Activated B cell treated with CpG ODN at 0.5 μM for 24 hours (primary cell): Measurements from ENCODE around the gene FUBP1. TPM values are rescaled to one million over a fixed set of nuclear protein-coding genes. Genes with fewer than 3 reads are reported as not detected.

Source experiments
- ATAC-seq: fragments of 200-7000 bp; cut with Tn5 transposase; one replicate; pipeline ENCODE4 v1.10.0; 2021; ENCODE audit warnings: low read depth, mild to moderate bottlenecking, moderate library complexity
- CTCF ChIA-PET: fragments of 350-600 bp; sonication (Branson Sonifier 250); formaldehyde crosslinking; loops from one replicate; lab custom pipeline; 2021; ENCODE audit warnings: antibody characterized with exemption; lab: Charles Lee
- POLR2A ChIA-PET: fragments of 350-600 bp; sonication (Branson Sonifier 250); formaldehyde crosslinking; loops from one replicate; lab custom pipeline; 2021; ENCODE audit warnings: antibody characterized with exemption; lab: Charles Lee
- DNase-seq: peaks from one replicate; pipeline ENCODE4 v3.0.0; 2022
- H3K27ac Mint-ChIP-seq: one replicate; pipeline ENCODE4 v1.8.0; 2020; ENCODE audit warnings: mixed read lengths
- H3K27me3 Mint-ChIP-seq: one replicate; pipeline ENCODE4 v1.8.0; 2021; ENCODE audit warnings: mixed read lengths
- H3K36me3 Mint-ChIP-seq: one replicate; pipeline ENCODE4 v1.8.0; 2021; ENCODE audit warnings: low read depth, mixed read lengths
- H3K4me1 Mint-ChIP-seq: one replicate; pipeline ENCODE4 v1.8.0; 2021; ENCODE audit warnings: mixed read lengths
- H3K4me3 Mint-ChIP-seq: one replicate; pipeline ENCODE4 v1.8.0; 2020; ENCODE audit warnings: mild to moderate bottlenecking, mixed read lengths
- H3K9me3 Mint-ChIP-seq: one replicate; pipeline ENCODE4 v1.8.0; 2020; ENCODE audit warnings: mixed read lengths
- intact Hi-C: fragments of 100-400 bp; cut with micrococcal nuclease; formaldehyde crosslinking; loops from one replicate; pipeline ENCODE4 v1.15.1; 2024
- total RNA-seq: library from RNA; stranded (reverse); gene quantifications from 2 replicates; pipeline ENCODE4 v1.2.3, GENCODE V29; 2022
- TF ChIP-seq, protein P1 (sequence below): fragments of 200-600 bp; IDR thresholded peaks from one replicate; pipeline ENCODE4 v1.8.0; 2022; ENCODE audit warnings: antibody characterized with exemption, mild to moderate bottlenecking

FUBP1 gene
- total RNA-seq, 1 donor from 2014 or later: 282 TPM

DNA sequence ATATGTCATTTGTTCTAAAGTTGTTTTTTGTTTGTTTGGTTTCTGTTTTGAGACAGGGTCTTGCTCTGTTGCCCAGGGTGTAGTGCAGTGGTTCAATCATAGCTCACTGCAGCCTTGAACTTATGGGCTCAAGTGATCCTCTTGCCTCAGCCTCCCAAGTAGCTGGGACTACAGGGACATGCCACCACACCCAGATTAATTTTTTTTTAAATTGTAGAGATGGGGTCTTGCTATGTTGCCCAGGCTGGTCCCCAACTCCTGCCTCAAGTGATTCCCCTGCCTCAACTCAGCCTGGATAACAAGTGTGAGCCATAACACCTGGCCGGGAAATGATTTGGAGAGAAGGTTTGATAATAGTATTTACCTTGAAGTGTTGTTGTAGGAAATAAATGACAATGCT lies 72.2 kb downstream of the FUBP1 start:
- POLR2A ChIA-PET: no interaction called here
- no peak for DNase-seq
- H3K9me3 Mint-ChIP-seq: no peaks in the 10 kb centered on the region
- no peak overlapping the region for H3K4me3 Mint-ChIP-seq
- H3K27ac Mint-ChIP-seq: no peak overlapping the region
- peaks cover 2% of the 10 kb centered on the region for H3K27me3 Mint-ChIP-seq
- TF ChIP-seq, protein P1, sequence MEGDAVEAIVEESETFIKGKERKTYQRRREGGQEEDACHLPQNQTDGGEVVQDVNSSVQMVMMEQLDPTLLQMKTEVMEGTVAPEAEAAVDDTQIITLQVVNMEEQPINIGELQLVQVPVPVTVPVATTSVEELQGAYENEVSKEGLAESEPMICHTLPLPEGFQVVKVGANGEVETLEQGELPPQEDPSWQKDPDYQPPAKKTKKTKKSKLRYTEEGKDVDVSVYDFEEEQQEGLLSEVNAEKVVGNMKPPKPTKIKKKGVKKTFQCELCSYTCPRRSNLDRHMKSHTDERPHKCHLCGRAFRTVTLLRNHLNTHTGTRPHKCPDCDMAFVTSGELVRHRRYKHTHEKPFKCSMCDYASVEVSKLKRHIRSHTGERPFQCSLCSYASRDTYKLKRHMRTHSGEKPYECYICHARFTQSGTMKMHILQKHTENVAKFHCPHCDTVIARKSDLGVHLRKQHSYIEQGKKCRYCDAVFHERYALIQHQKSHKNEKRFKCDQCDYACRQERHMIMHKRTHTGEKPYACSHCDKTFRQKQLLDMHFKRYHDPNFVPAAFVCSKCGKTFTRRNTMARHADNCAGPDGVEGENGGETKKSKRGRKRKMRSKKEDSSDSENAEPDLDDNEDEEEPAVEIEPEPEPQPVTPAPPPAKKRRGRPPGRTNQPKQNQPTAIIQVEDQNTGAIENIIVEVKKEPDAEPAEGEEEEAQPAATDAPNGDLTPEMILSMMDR: no peak
- H3K36me3 Mint-ChIP-seq: no peaks in the 10 kb centered on the region
- ATAC-seq: no peak
- intact Hi-C loops: loop anchor here (10.0 kb wide), 1 partner anchor 1912 kb away; no protein-coding TSS in a partner anchor
- CTCF ChIA-PET: no interaction called here
- H3K4me1 Mint-ChIP-seq: no peaks in the 10 kb centered on the region

DNA sequence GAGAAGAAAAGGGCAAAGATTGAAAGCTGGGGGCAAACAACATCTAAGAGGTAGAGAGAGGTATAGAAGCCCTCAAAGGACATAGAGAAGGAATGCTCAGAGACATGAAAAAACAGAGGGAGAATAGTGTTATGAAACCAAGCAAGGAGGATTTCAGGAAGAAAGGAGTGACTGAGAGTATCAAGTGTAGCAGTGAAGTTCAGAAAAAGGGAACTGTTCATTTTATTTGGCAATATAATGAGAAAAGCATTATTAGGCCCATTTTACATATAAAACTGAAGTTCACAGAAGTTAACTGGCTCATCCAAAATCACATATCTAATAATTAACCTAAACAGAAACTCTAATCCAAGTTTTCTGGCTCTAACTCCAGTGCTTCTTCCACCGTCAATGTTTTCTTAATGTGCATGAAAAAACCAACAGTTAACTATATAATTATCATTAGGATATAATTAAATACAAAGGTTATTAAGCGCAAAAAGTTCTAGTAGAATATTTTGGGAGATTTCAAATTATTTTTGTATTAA lies 72.8 kb downstream of the FUBP1 start:
- POLR2A ChIA-PET: no interaction called here
- H3K4me1 Mint-ChIP-seq: no peaks in the 10 kb centered on the region
- CTCF ChIA-PET: no interaction called here

DNA sequence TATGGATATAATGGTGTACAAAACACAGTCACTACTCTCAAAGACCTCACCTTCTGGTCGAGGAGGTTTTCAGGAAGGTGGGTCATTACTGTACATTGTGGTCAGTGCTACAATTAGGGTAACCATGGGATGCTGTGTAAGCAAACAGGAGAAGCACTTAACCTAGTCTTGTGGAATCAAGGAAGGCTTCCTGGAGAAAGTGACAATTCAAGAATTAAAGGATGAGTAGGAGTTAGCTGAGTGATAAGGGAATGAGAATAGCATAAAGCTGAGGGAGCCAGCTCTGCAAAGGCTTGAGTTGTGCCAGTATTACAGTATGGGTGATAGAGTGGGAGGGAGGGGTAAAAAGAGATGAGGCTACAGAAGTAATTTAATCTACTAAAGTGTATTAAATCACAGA lies 73.3 kb downstream of the FUBP1 start:
- intact Hi-C loops: loop anchor here (10.0 kb wide), 1 partner anchor 1911 kb away; no protein-coding TSS in a partner anchor
- POLR2A ChIA-PET: no interaction called here
- H3K4me1 Mint-ChIP-seq: no peaks in the 10 kb centered on the region
- H3K36me3 Mint-ChIP-seq: no peaks in the 10 kb centered on the region
- H3K9me3 Mint-ChIP-seq: no peaks in the 10 kb centered on the region
- DNase-seq: no peak
- no peak overlapping the region for H3K27ac Mint-ChIP-seq
- peaks cover 2% of the 10 kb centered on the region for H3K27me3 Mint-ChIP-seq
- H3K4me3 Mint-ChIP-seq: no peak overlapping the region
- TF ChIP-seq, protein P1: no peak
- ATAC-seq: no peak
- CTCF ChIA-PET: no interaction called here

More for the DNA sequence above, 72.8 kb downstream of the FUBP1 start:
- intact Hi-C loops: loop anchor here (10.0 kb wide), 1 partner anchor 1911 kb away; no protein-coding TSS in a partner anchor
- no peak overlapping the region for H3K27ac Mint-ChIP-seq
- ATAC-seq (no peak), DNase-seq (no peak)
- TF ChIP-seq, protein P1: no peak
- no peaks in the 10 kb centered on the region for H3K9me3 Mint-ChIP-seq
- no peaks in the 10 kb centered on the region for H3K36me3 Mint-ChIP-seq
- peaks cover 2% of the 10 kb centered on the region for H3K27me3 Mint-ChIP-seq
- H3K4me3 Mint-ChIP-seq: no peak overlapping the region

DNA sequence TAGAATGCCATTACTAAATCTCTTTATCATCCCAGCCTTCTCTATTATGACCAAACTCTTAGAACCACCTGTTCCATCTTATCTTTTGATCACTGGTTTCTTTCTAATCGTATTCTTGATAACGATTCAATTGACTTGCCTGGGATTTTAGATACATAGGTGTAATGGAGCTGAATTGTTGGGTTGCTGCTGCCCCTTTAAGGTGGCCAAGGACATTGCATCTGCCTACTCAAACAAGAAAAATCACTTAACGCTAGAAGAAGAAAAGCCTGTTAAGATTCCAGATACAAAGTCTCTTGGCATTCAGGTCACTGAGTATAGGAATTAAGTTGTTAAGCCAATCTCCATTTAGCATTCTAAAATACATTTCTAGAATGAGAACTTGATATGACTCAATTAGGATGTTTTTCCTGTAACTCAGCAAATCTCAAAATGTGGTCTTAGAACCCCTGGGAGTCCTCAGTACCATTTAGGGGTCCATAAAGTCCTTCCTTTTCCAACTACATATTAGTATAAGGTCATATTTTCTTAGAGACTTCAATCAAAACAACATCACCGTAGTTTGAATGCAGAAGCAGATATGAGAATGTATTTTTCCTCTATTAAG lies 78.1 kb downstream of the FUBP1 start:
- TF ChIP-seq, protein P1: no peak
- POLR2A ChIA-PET: no interaction called here
- no peak overlapping the region for H3K27ac Mint-ChIP-seq
- no peaks in the 10 kb centered on the region for H3K4me1 Mint-ChIP-seq
- H3K36me3 Mint-ChIP-seq: no peaks in the 10 kb centered on the region
- CTCF ChIA-PET: interaction anchor here (1.4 kb wide), 1 partner anchor 76 kb away, joined by 5 read pairs; no protein-coding TSS in a partner anchor
- intact Hi-C loops: loop anchor here (2.0 to 10.0 kb wide), 3 partner anchors 754 to 1906 kb away; no protein-coding TSS in a partner anchor
- H3K4me3 Mint-ChIP-seq: no peak overlapping the region
- H3K27me3 Mint-ChIP-seq: no peaks in the 10 kb centered on the region
- DNase-seq: no peak
- no peak for ATAC-seq
- no peaks in the 10 kb centered on the region for H3K9me3 Mint-ChIP-seq

DNA sequence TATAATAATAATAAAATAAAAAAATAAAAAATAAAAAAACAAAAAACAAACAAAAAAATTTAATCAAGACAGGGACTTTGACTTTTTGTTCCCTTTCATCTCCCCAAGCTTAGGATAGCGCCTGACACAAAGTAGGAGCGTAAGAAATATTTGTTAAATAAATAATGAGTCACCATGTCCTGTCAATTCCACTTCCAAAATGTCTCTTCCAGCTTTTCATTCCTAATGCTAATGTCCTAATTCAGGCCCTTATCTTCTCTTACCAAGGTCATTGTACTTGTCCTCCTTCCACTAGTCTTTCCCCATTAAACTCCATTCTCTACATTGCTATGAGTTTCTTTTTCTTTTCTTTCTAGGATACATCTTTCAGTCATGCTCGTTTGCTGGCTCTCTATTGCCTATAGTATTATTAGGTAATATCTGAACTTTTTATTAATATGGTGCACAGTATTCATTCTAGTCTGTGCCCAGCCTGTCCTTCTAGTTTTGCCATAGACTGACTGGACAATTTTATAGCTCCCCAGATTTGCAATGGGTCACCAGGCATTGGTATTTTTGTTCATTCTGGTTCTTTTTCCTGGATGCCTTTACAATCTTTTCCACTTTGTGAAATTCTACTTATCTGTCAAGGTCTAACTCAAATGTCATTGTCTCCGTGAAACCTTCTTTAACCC lies 79.1 kb downstream of the FUBP1 start:
- no peaks in the 10 kb centered on the region for H3K27me3 Mint-ChIP-seq
- no peaks in the 10 kb centered on the region for H3K4me1 Mint-ChIP-seq
- no peak overlapping the region for H3K27ac Mint-ChIP-seq
- ChIA-PET CTCF (interaction anchor here (1.4 kb wide), 1 partner anchor 75 kb away, joined by 5 read pairs; no protein-coding TSS in a partner anchor), POLR2A (no interaction called here)
- TF ChIP-seq, protein P1: no peak
- no peak overlapping the region for H3K4me3 Mint-ChIP-seq
- H3K9me3 Mint-ChIP-seq: no peaks in the 10 kb centered on the region
- no peak for DNase-seq
- no peaks in the 10 kb centered on the region for H3K36me3 Mint-ChIP-seq
- intact Hi-C loops: loop anchor here (2.0 to 10.0 kb wide), 3 partner anchors 753 to 1905 kb away; no protein-coding TSS in a partner anchor
- ATAC-seq: no peak
